DOHH2 (cell line): ENCODE data around the gene C16orf95.

ENCODE experiments used
- EZH2phosphoT487 ChIP-seq: fragments of 200-600 bp; sonication (generic); IDR thresholded peaks from 2 replicates; pipeline ENCODE4 v1.6.1; 2017; ENCODE audit warnings: borderline replicate concordance, mild to moderate bottlenecking, antibody characterized with exemption, low read length, moderate library complexity, mixed read lengths
- TF ChIP-seq, protein P1 (sequence below): fragments of 200-600 bp; sonication (generic); IDR thresholded peaks from one replicate; pipeline ENCODE4 v1.5.1; 2014; ENCODE audit warnings: antibody characterized with exemption, mild to moderate bottlenecking, low read depth, low read length; ENCODE audit not compliant: poor library complexity, severe bottlenecking

DNA sequence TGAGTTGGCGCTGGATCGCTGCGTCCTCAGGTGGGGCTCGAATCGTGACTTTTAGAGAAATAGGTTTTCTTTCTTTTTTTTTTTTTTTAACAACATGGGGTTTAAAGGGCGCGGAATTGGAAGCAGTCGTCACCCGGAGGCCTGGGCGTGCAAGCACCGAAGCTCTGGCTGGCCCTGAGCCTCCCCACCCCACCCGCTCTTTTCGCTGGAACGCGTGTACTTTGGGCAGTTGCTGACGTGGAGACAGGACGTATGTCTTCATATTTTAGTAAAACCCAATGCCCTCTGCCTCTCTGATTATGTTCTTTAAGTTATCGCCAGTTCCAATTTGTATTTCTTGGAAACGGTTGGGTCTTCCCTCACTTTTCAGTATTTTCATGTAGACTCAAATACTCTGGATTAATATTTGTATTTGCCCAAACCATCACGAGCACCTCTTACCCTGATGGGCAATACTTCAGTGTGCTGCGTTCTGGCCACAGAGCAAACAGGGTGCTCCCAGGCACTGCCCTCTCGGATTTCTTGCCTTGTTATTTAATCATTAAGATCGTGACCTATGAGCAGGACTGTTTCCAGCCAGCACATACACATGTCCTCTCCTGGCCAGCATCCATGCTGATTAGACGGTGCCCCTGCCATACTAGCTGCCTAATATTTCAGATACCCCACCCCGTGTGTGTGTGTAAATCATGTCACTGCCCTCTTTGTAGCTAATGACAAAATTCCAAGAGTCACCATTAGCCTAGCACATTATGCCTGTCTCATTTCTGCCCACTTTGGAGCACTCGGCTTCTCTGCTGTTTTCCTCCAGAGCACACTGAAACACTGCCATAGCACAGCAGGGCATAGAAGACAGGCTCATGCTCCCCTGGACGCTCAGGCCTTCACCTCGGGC, 805 bp upstream of the C16orf95 start:
- TF ChIP-seq, protein P1, sequence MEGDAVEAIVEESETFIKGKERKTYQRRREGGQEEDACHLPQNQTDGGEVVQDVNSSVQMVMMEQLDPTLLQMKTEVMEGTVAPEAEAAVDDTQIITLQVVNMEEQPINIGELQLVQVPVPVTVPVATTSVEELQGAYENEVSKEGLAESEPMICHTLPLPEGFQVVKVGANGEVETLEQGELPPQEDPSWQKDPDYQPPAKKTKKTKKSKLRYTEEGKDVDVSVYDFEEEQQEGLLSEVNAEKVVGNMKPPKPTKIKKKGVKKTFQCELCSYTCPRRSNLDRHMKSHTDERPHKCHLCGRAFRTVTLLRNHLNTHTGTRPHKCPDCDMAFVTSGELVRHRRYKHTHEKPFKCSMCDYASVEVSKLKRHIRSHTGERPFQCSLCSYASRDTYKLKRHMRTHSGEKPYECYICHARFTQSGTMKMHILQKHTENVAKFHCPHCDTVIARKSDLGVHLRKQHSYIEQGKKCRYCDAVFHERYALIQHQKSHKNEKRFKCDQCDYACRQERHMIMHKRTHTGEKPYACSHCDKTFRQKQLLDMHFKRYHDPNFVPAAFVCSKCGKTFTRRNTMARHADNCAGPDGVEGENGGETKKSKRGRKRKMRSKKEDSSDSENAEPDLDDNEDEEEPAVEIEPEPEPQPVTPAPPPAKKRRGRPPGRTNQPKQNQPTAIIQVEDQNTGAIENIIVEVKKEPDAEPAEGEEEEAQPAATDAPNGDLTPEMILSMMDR = no peak
- no peak for TF ChIP-seq EZH2phosphoT487
